Heart left ventricle (tissue), 13 donors: ENCODE measurements around the gene CIRBP.

Source experiments
- CTCF ChIP-seq, 12 donors: fragments of 200-600 bp; sonication (generic) in 4 of 12; IDR thresholded peaks; one replicate each; pipeline versions ENCODE4 v1.5.0 to v1.8.0; 2018 to 2022; ENCODE audit warnings: antibody characterized with exemption in 12 of 12, mild to moderate bottlenecking in 5 of 12
- POLR2A ChIP-seq, 2 donors: fragments of 450-650 bp; IDR thresholded peaks; one replicate each; pipeline ENCODE4 v1.6.1; 2017; ENCODE audit warnings: antibody characterized with exemption in 2 of 2, mild to moderate bottlenecking in 2 of 2, moderate library complexity in 2 of 2
- donor health status: ischemic (EF 13 %, LVEDD 7.1; RV severe dilation, severe dysfunction).
- donor health status: DM: no; HTN: yes; CAD: no.
- donor health status: DM: no; HTN: no; CAD: no.
- donor health status: ischemic (EF 25% LVEDD 6.9; RV normal size, moderate dysfunction).
- donor health status: ischemic (EF 25% LVEDD 5.7; RV mildly dilated, moderate dysfunction).
- donor health status: ischemic (EF 35%, LVEDD 5.7; RV mildly dilated, moderate dysfunction).
- donor health status: nonischemic (EF 11% LVEDD 7.7; RV severe dilation, severe dysfunction).
- donor health status: DM: yes; HTN: yes; CAD: no.
- donor health status: PGD.
- donor health status: ischemic (EF 29% LVEDD 5.4; RV normal size, mild dysfunction).
- donor health status: nonischemic (EF 23%, LVEDD 6.1; RV moderate dilation, normal function).

- TF ChIP-seq POLR2A (IDR thresholded peaks at IDR 0.05) (no peak), CTCF (IDR thresholded peaks at IDR 0.05) (no peak)
These were observed 27.6 kb downstream of the CIRBP start for GRCh38 chr19:1296575-1297271.
